Dendritic cell treated with granulocyte-macrophage colony-stimulating factor and Interleukin-4, amounts not matched to agents 40 ng/mL and 50 ng/mL, for 4 days (primary cell): ENCODE measurements around the gene ARGLU1.
"Not testable (repeated sequence)": the region's sequence is repeated elsewhere in the genome, so short reads cannot be mapped to it uniquely, and the experiment has no call there.

Source experiments
- H3K27ac Mint-ChIP-seq: one replicate; pipeline ENCODE4 v1.8.0; 2022; ENCODE audit warnings: mild to moderate bottlenecking, mixed read lengths
- H3K27me3 Mint-ChIP-seq: one replicate; pipeline ENCODE4 v1.8.0; 2022; ENCODE audit warnings: mild to moderate bottlenecking, mixed read lengths
- H3K36me3 Mint-ChIP-seq: one replicate; pipeline ENCODE4 v1.8.0; 2022; ENCODE audit warnings: low read depth, mixed read lengths
- H3K4me1 Mint-ChIP-seq: one replicate; pipeline ENCODE4 v1.8.0; 2022; ENCODE audit warnings: low read depth, mixed read lengths
- H3K4me3 Mint-ChIP-seq: one replicate; pipeline ENCODE4 v1.8.0; 2022; ENCODE audit warnings: mild to moderate bottlenecking, moderate library complexity, mixed read lengths
- H3K9me3 Mint-ChIP-seq: one replicate; pipeline ENCODE4 v1.8.0; 2022; ENCODE audit warnings: mixed read lengths
- intact Hi-C: fragments of 100-400 bp; cut with micrococcal nuclease; formaldehyde crosslinking; loops from one replicate; pipeline ENCODE4 v1.15.0; 2022

ARGLU1 gene

GRCh38 chr13:106567474-106568298, at the start of gene ARGLU1:
ARGLU1 (minus strand) TSS chr13:106568137; CDS start chr13:106567919, 218 bp downstream.
- Mint-ChIP-seq H3K4me3 (peak within 1 kb of the TSS; percentile 99), H3K4me1 (peaks cover 36% of the 10 kb centered on the region), H3K27me3 (no peaks in the 10 kb centered on the region), H3K9me3 (peaks cover 9% of the 10 kb centered on the region), H3K36me3 (peaks cover 13% of the 10 kb centered on the region), H3K27ac (peak within 1 kb of the TSS; percentile 99)
- intact Hi-C loops = loop anchor here (2.0 kb wide), 1 partner anchor 31 kb away; no protein-coding TSS in a partner anchor

GRCh38 chr13:106617561-106617960, 49.6 kb upstream of the ARGLU1 start:
- Mint-ChIP-seq H3K4me3 (no peak overlapping the region), H3K9me3 (no peaks in the 10 kb centered on the region), H3K4me1 (peaks cover 7% of the 10 kb centered on the region), H3K27ac (no peak overlapping the region), H3K36me3 (no peaks in the 10 kb centered on the region), H3K27me3 (peaks cover 7% of the 10 kb centered on the region)
- intact Hi-C loops = no loop called here

GRCh38 chr13:106616729-106617128, 48.8 kb upstream of the ARGLU1 start:
- no peak overlapping the region for H3K4me3 Mint-ChIP-seq
- H3K27me3 Mint-ChIP-seq = peaks cover 6% of the 10 kb centered on the region
- no peak overlapping the region for H3K27ac Mint-ChIP-seq
- peaks cover 7% of the 10 kb centered on the region for H3K4me1 Mint-ChIP-seq
- H3K9me3 Mint-ChIP-seq = no peaks in the 10 kb centered on the region
- intact Hi-C loops = no loop called here
- no peaks in the 10 kb centered on the region for H3K36me3 Mint-ChIP-seq

- no peaks in the 10 kb centered on the region for H3K9me3 Mint-ChIP-seq
- H3K27me3 Mint-ChIP-seq = no peaks in the 10 kb centered on the region
- H3K4me3 Mint-ChIP-seq = no peak overlapping the region
- H3K27ac Mint-ChIP-seq = no peak overlapping the region
- peaks cover 5% of the 10 kb centered on the region for H3K4me1 Mint-ChIP-seq
- intact Hi-C loops = no loop called here
- H3K36me3 Mint-ChIP-seq = no peaks in the 10 kb centered on the region
Observed at GRCh38 chr13:106614874-106615273, 46.9 kb upstream of the ARGLU1 start.

GRCh38 chr13:106612688-106613087, 44.8 kb upstream of the ARGLU1 start:
- no peaks in the 10 kb centered on the region for H3K4me1 Mint-ChIP-seq
- H3K9me3 Mint-ChIP-seq = no peaks in the 10 kb centered on the region
- H3K4me3 Mint-ChIP-seq = no peak overlapping the region
- no peaks in the 10 kb centered on the region for H3K36me3 Mint-ChIP-seq
- intact Hi-C loops = no loop called here
- no peak overlapping the region for H3K27ac Mint-ChIP-seq
- no peaks in the 10 kb centered on the region for H3K27me3 Mint-ChIP-seq

- intact Hi-C loops = no loop called here
- no peak overlapping the region for H3K27ac Mint-ChIP-seq
- no peak overlapping the region for H3K4me3 Mint-ChIP-seq
- H3K36me3 Mint-ChIP-seq = no peaks in the 10 kb centered on the region
- no peaks in the 10 kb centered on the region for H3K4me1 Mint-ChIP-seq
- peaks cover 10% of the 10 kb centered on the region for H3K9me3 Mint-ChIP-seq
- H3K27me3 Mint-ChIP-seq = no peaks in the 10 kb centered on the region
Observed at GRCh38 chr13:106610486-106610885, 42.5 kb upstream of the ARGLU1 start.

GRCh38 chr13:106609116-106609515, 41.2 kb upstream of the ARGLU1 start:
- peaks cover 10% of the 10 kb centered on the region for H3K9me3 Mint-ChIP-seq
- no peak overlapping the region for H3K4me3 Mint-ChIP-seq
- intact Hi-C loops = no loop called here
- H3K4me1 Mint-ChIP-seq = no peaks in the 10 kb centered on the region
- no peak overlapping the region for H3K27ac Mint-ChIP-seq
- H3K36me3 Mint-ChIP-seq = no peaks in the 10 kb centered on the region
- no peaks in the 10 kb centered on the region for H3K27me3 Mint-ChIP-seq

GRCh38 chr13:106603546-106603945, 35.6 kb upstream of the ARGLU1 start:
- no peaks in the 10 kb centered on the region for H3K4me1 Mint-ChIP-seq
- H3K27ac Mint-ChIP-seq = no peak overlapping the region
- intact Hi-C loops = no loop called here
- no peak overlapping the region for H3K4me3 Mint-ChIP-seq
- no peaks in the 10 kb centered on the region for H3K27me3 Mint-ChIP-seq
- H3K36me3 Mint-ChIP-seq = no peaks in the 10 kb centered on the region
- H3K9me3 Mint-ChIP-seq = peaks cover 10% of the 10 kb centered on the region

GRCh38 chr13:106602178-106602577, 34.2 kb upstream of the ARGLU1 start:
- Mint-ChIP-seq H3K4me3 (no peak overlapping the region), H3K36me3 (no peaks in the 10 kb centered on the region), H3K9me3 (peaks cover 10% of the 10 kb centered on the region), H3K27ac (no peak overlapping the region), H3K4me1 (no peaks in the 10 kb centered on the region), H3K27me3 (no peaks in the 10 kb centered on the region)
- intact Hi-C loops = no loop called here

- intact Hi-C loops = no loop called here
- Mint-ChIP-seq H3K27ac (no peak overlapping the region), H3K36me3 (no peaks in the 10 kb centered on the region), H3K9me3 (peaks cover 10% of the 10 kb centered on the region), H3K27me3 (no peaks in the 10 kb centered on the region), H3K4me1 (no peaks in the 10 kb centered on the region), H3K4me3 (no peak overlapping the region)
Observed at GRCh38 chr13:106601489-106601888, 33.6 kb upstream of the ARGLU1 start.

GRCh38 chr13:106600798-106601135, 32.8 kb upstream of the ARGLU1 start:
- H3K9me3 Mint-ChIP-seq, H3K27me3 Mint-ChIP-seq, H3K4me3 Mint-ChIP-seq, H3K36me3 Mint-ChIP-seq, H3K4me1 Mint-ChIP-seq, H3K27ac Mint-ChIP-seq, intact Hi-C loops: not testable (repeated sequence)

GRCh38 chr13:106599875-106600797, 32.2 kb upstream of the ARGLU1 start:
- Mint-ChIP-seq H3K9me3 (no peaks in the 10 kb centered on the region), H3K36me3 (no peaks in the 10 kb centered on the region), H3K4me1 (no peaks in the 10 kb centered on the region)

GRCh38 chr13:106597749-106598395, 29.9 kb upstream of the ARGLU1 start:
- Mint-ChIP-seq H3K27me3 (peaks cover 3% of the 10 kb centered on the region), H3K36me3 (no peaks in the 10 kb centered on the region), H3K4me1 (peaks cover 5% of the 10 kb centered on the region), H3K27ac (no peak overlapping the region), H3K4me3 (no peak overlapping the region), H3K9me3 (no peaks in the 10 kb centered on the region)
- intact Hi-C loops = no loop called here

More at GRCh38 chr13:106599875-106600797, 32.2 kb upstream of the ARGLU1 start:
- Mint-ChIP-seq H3K27me3 (no peaks in the 10 kb centered on the region), H3K4me3 (no peak overlapping the region), H3K27ac (no peak overlapping the region)
- intact Hi-C loops = no loop called here

- Mint-ChIP-seq H3K27ac (no peak overlapping the region), H3K4me1 (peaks cover 5% of the 10 kb centered on the region), H3K9me3 (no peaks in the 10 kb centered on the region), H3K4me3 (no peak overlapping the region), H3K27me3 (peaks cover 4% of the 10 kb centered on the region), H3K36me3 (no peaks in the 10 kb centered on the region)
- intact Hi-C loops = no loop called here
Observed at GRCh38 chr13:106597186-106597585, 29.2 kb upstream of the ARGLU1 start.
